ENCODE measurements around the gene NECTIN4. TPM values are rescaled to one million over a fixed set of nuclear protein-coding genes. Genes with fewer than 3 reads are reported as not detected.
A peak's percentile ranks its signal among the peaks of the same experiment; 100 is the strongest.
"Not testable (repeated sequence)": the region's sequence is repeated elsewhere in the genome, so short reads cannot be mapped to it uniquely, and the experiment has no call there.

NECTIN4 gene
- polyA plus RNA-seq, 5 donors = 7.3 to 11.9 (median 9.1) TPM

GRCh38 chr1:161029466-161029865, 59.9 kb downstream of the NECTIN4 start:
- not testable (repeated sequence) for DNase-seq

GRCh38 chr1:161026954-161027353, 62.4 kb downstream of the NECTIN4 start:
- not testable (repeated sequence) for DNase-seq

GRCh38 chr1:161022432-161022831, 66.9 kb downstream of the NECTIN4 start:
- not testable (repeated sequence) for DNase-seq

GRCh38 chr1:161021970-161022353, 67.4 kb downstream of the NECTIN4 start:
- DNase-seq = no peak

GRCh38 chr1:161021165-161021969, 68.0 kb downstream of the NECTIN4 start:
- peak; percentile 83 to 85 for DNase-seq

Other genes starting within 250 kb of the NECTIN4 start
- gene CD244, start 226.7 kb downstream of the NECTIN4 start, polyA plus RNA-seq (ENCODE audit: insufficient read depth in 1 of 5, insufficient read length in 5 of 5, low replicate concordance in 1 of 5) = under 1 TPM; 0.28 to 0.97 (median 0.71) TPM
- 1 to 10 TPM in 2 of 5 donors, under 1 TPM in 3; 0.38 to 1.6 (median 0.74) TPM for gene ITLN1, start 204.4 kb downstream of the NECTIN4 start, polyA plus RNA-seq (ENCODE audit: insufficient read depth in 1 of 5, insufficient read length in 5 of 5, low replicate concordance in 1 of 5)
- gene ITLN2, start 134.7 kb downstream of the NECTIN4 start, polyA plus RNA-seq (ENCODE audit: insufficient read depth in 1 of 5, insufficient read length in 5 of 5, low replicate concordance in 1 of 5) = under 1 TPM in 1 of 5 donors, not detected in 4; 0.22 TPM
- 100 to 1,000 TPM in 1 of 5 donors, 10 to 100 TPM in 4; 76.0 to 110 (median 86.2) TPM for gene F11R, start 68.4 kb downstream of the NECTIN4 start, polyA plus RNA-seq (ENCODE audit: insufficient read depth in 1 of 5, insufficient read length in 5 of 5, low replicate concordance in 1 of 5)
- gene TSTD1, start 50.6 kb downstream of the NECTIN4 start, polyA plus RNA-seq (ENCODE audit: insufficient read depth in 1 of 5, insufficient read length in 5 of 5, low replicate concordance in 1 of 5) = 10 to 100 TPM; 32.7 to 51.5 (median 49.5) TPM
- 10 to 100 TPM; 63.8 to 67.7 (median 64.3) TPM for gene USF1, start 43.6 kb downstream of the NECTIN4 start, polyA plus RNA-seq (ENCODE audit: insufficient read depth in 1 of 5, insufficient read length in 5 of 5, low replicate concordance in 1 of 5)
- gene ARHGAP30, start 19.7 kb downstream of the NECTIN4 start, polyA plus RNA-seq (ENCODE audit: insufficient read depth in 1 of 5, insufficient read length in 5 of 5, low replicate concordance in 1 of 5) = 1 to 10 TPM; 2.8 to 4.7 (median 3.9) TPM
- gene KLHDC9, start 8.8 kb upstream of the NECTIN4 start, polyA plus RNA-seq (ENCODE audit: insufficient read depth in 1 of 5, insufficient read length in 5 of 5, low replicate concordance in 1 of 5) = 1 to 10 TPM; 3.8 to 8.0 (median 5.2) TPM
- 10 to 100 TPM; 51.4 to 67.6 (median 53.5) TPM for gene PFDN2, start 28.5 kb upstream of the NECTIN4 start, polyA plus RNA-seq (ENCODE audit: insufficient read depth in 1 of 5, insufficient read length in 5 of 5, low replicate concordance in 1 of 5)
- gene NIT1, start 28.5 kb upstream of the NECTIN4 start, polyA plus RNA-seq (ENCODE audit: insufficient read depth in 1 of 5, insufficient read length in 5 of 5, low replicate concordance in 1 of 5) = 10 to 100 TPM; 40.9 to 46.1 (median 42.5) TPM
- gene DEDD, start 43.1 kb upstream of the NECTIN4 start, polyA plus RNA-seq (ENCODE audit: insufficient read depth in 1 of 5, insufficient read length in 5 of 5, low replicate concordance in 1 of 5) = 10 to 100 TPM; 49.2 to 56.6 (median 50.4) TPM
- 100 to 1,000 TPM; 147 to 175 (median 155) TPM for gene UFC1, start 64.4 kb upstream of the NECTIN4 start, polyA plus RNA-seq (ENCODE audit: insufficient read depth in 1 of 5, insufficient read length in 5 of 5, low replicate concordance in 1 of 5)
- 10 to 100 TPM; 42.7 to 56.3 (median 49.4) TPM for gene USP21, start 69.9 kb upstream of the NECTIN4 start, polyA plus RNA-seq (ENCODE audit: insufficient read depth in 1 of 5, insufficient read length in 5 of 5, low replicate concordance in 1 of 5)
- gene PPOX, start 76.9 kb upstream of the NECTIN4 start, polyA plus RNA-seq (ENCODE audit: insufficient read depth in 1 of 5, insufficient read length in 5 of 5, low replicate concordance in 1 of 5) = 10 to 100 TPM; 39.9 to 59.3 (median 45.1) TPM
- gene B4GALT3, start 87.9 kb upstream of the NECTIN4 start, polyA plus RNA-seq (ENCODE audit: insufficient read depth in 1 of 5, insufficient read length in 5 of 5, low replicate concordance in 1 of 5) = 10 to 100 TPM; 31.7 to 48.1 (median 41.5) TPM
- 1 to 10 TPM; 1.8 to 2.8 (median 2.2) TPM for gene ADAMTS4, start 109.5 kb upstream of the NECTIN4 start, polyA plus RNA-seq (ENCODE audit: insufficient read depth in 1 of 5, insufficient read length in 5 of 5, low replicate concordance in 1 of 5)
- gene NDUFS2, start 112.8 kb upstream of the NECTIN4 start, polyA plus RNA-seq (ENCODE audit: insufficient read depth in 1 of 5, insufficient read length in 5 of 5, low replicate concordance in 1 of 5) = 100 to 1,000 TPM; 146 to 165 (median 156) TPM
- gene FCER1G, start 125.7 kb upstream of the NECTIN4 start, polyA plus RNA-seq (ENCODE audit: insufficient read depth in 1 of 5, insufficient read length in 5 of 5, low replicate concordance in 1 of 5) = 10 to 100 TPM; 14.3 to 23.8 (median 18.1) TPM
- 10 to 100 TPM in 1 of 5 donors, not detected in 4; 59.7 TPM for gene APOA2, start 134.1 kb upstream of the NECTIN4 start, polyA plus RNA-seq (ENCODE audit: insufficient read depth in 1 of 5, insufficient read length in 5 of 5, low replicate concordance in 1 of 5)
- 10 to 100 TPM; 10.1 to 12.4 (median 11.6) TPM for gene TOMM40L, start 136.5 kb upstream of the NECTIN4 start, polyA plus RNA-seq (ENCODE audit: insufficient read depth in 1 of 5, insufficient read length in 5 of 5, low replicate concordance in 1 of 5)
- gene NR1I3, start 148.6 kb upstream of the NECTIN4 start, polyA plus RNA-seq (ENCODE audit: insufficient read depth in 1 of 5, insufficient read length in 5 of 5, low replicate concordance in 1 of 5) = under 1 TPM; 0.51 to 0.99 (median 0.88) TPM
- 1 to 10 TPM in 2 of 5 donors, under 1 TPM in 3; 0.68 to 1.4 (median 0.91) TPM for gene PCP4L1, start 169.2 kb upstream of the NECTIN4 start, polyA plus RNA-seq (ENCODE audit: insufficient read depth in 1 of 5, insufficient read length in 5 of 5, low replicate concordance in 1 of 5)
- 1 to 10 TPM; 2.6 to 4.7 (median 3.2) TPM for gene MPZ, start 220.4 kb upstream of the NECTIN4 start, polyA plus RNA-seq (ENCODE audit: insufficient read depth in 1 of 5, insufficient read length in 5 of 5, low replicate concordance in 1 of 5)
- 100 to 1,000 TPM; 161 to 204 (median 179) TPM for gene SDHC, start 224.8 kb upstream of the NECTIN4 start, polyA plus RNA-seq (ENCODE audit: insufficient read depth in 1 of 5, insufficient read length in 5 of 5, low replicate concordance in 1 of 5)

Data from right lung (tissue), 5 donors.